NCI-H748 treated with DMSO at 0.1 percent for 48 hours (cell line): ENCODE data around the gene FOXP1.
A peak's percentile ranks its signal among the peaks of the same experiment; 100 is the strongest.

Source experiments
- DNase-seq: peaks from one replicate; lab custom pipeline; 2025; lab: John Stamatoyannopoulos, UW

FOXP1 gene

GRCh38 chr3:71583566-71584393 lies at the start of gene FOXP1:
FOXP1 (minus strand) TSS chr3:71583728; CDS start chr3:71198381, 385,347 bp downstream.
- peak; percentile 30 for DNase-seq

- DNase-seq: no peak
These were observed 46.2 kb upstream of the FOXP1 start for GRCh38 chr3:71629711-71630110.

GRCh38 chr3:71629289-71629688 lies 45.8 kb upstream of the FOXP1 start:
- no peak for DNase-seq

GRCh38 chr3:71628522-71628921 lies 45.0 kb upstream of the FOXP1 start:
- DNase-seq: no peak

GRCh38 chr3:71625676-71626075 lies 42.1 kb upstream of the FOXP1 start:
- no peak for DNase-seq

GRCh38 chr3:71621825-71622537 lies 38.5 kb upstream of the FOXP1 start:
- no peak for DNase-seq

- DNase-seq: no peak
These were observed 35.0 kb upstream of the FOXP1 start for GRCh38 chr3:71618538-71618937.

- no peak for DNase-seq
These were observed 33.1 kb upstream of the FOXP1 start for GRCh38 chr3:71616571-71617021.

GRCh38 chr3:71614869-71615268 lies 31.3 kb upstream of the FOXP1 start:
- DNase-seq: no peak

GRCh38 chr3:71614426-71614825 lies 30.9 kb upstream of the FOXP1 start:
- DNase-seq: no peak

- DNase-seq: no peak
These were observed 27.6 kb upstream of the FOXP1 start for GRCh38 chr3:71611099-71611498.

GRCh38 chr3:71607364-71607763 lies 23.8 kb upstream of the FOXP1 start:
- no peak for DNase-seq

GRCh38 chr3:71606582-71606981 lies 23.1 kb upstream of the FOXP1 start:
- DNase-seq: no peak

- no peak for DNase-seq
These were observed 18.7 kb upstream of the FOXP1 start for GRCh38 chr3:71602256-71602655.

- no peak for DNase-seq
These were observed 18.3 kb upstream of the FOXP1 start for GRCh38 chr3:71601811-71602210.

GRCh38 chr3:71600646-71601288 lies 17.2 kb upstream of the FOXP1 start:
- no peak for DNase-seq

GRCh38 chr3:71599416-71599815 lies 15.9 kb upstream of the FOXP1 start:
- no peak for DNase-seq

GRCh38 chr3:71598292-71598691 lies 14.8 kb upstream of the FOXP1 start:
- DNase-seq: no peak

GRCh38 chr3:71597286-71597685 lies 13.8 kb upstream of the FOXP1 start:
- DNase-seq: no peak

- no peak for DNase-seq
These were observed 9.6 kb upstream of the FOXP1 start for GRCh38 chr3:71593106-71593505.

GRCh38 chr3:71591101-71591500 lies 7.6 kb upstream of the FOXP1 start:
- DNase-seq: no peak

- DNase-seq: peak; percentile 87
These were observed 5.6 kb upstream of the FOXP1 start for GRCh38 chr3:71589132-71589531.

GRCh38 chr3:71587958-71588357 lies 4.4 kb upstream of the FOXP1 start:
- DNase-seq: peak; percentile 32
